ENCODE data around the gene C2orf68. TPM values are rescaled to one million over a fixed set of nuclear protein-coding genes. Genes with fewer than 3 reads are reported as not detected.
"Not testable (repeated sequence)": the region's sequence is repeated elsewhere in the genome, so short reads cannot be mapped to it uniquely, and the experiment has no call there.

C2orf68 gene
- 7.2 and 7.9 TPM in 2 replicates for total RNA-seq (2012; rRNA removed)

DNA sequence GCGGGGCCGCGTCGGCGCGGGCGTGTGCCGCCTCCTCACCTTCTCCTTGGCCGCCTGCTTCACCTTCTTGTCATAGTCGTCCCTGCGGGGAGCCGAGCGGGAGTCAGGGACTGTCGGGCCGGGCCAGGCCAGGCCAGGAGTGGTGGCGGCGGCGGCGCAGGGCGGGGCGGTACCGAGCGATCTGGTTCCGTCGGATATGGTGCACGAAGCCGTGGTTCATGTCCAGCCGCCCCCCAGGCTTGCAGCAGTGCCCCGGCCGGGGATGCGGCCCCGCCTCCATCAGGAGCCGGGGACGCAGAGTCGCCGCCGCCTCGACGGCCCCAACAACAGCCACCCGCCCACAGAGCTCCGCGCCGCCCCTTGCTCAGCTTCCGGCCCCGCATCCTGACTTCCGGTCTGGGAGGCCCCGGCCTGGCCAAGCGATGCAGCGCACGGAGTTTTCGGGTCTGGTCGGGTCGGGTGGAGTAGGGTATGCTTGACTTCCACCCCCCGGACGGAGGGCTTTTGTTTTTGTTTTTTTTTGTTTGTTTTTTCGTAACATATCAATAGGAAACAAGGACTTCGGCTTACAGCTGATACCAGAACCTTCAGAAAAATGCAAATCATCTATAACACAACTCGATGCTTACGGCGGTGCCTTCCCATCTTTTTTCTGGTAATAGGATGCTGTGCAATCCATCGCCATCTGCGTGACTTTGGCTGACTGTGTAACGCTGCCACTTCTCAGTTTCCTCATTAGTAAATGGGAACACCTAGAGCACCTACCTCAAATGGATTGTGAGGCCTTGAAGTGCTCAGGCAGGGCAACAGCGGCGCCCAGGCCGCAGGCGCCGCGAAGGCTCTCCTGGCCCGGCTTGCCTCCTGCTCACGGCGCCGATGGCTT is at the start of gene C2orf68:
TSS of gene C2orf68 (minus strand) at position 362 of the 883 bp plus-strand sequence. CDS start at position 280, 82 bp downstream.
- Histone ChIP-seq H3K4me3 (ENCODE audit: low read length) (peak within 1 kb of the TSS; percentile 87), H3K9ac (ENCODE audit: low read depth, low read length) (peak within 1 kb of the TSS; percentile 85), H3K4me1 (ENCODE audit: control insufficient read depth, insufficient read depth, low read length) (peaks cover 12% of the 10 kb centered on the region), H3K4me2 (ENCODE audit: low read length) (peak within 1 kb of the TSS; percentile 88), H3K36me3 (ENCODE audit: insufficient read depth, low read length) (peaks cover 18% of the 10 kb centered on the region), H3K27me3 (ENCODE audit: control insufficient read depth, insufficient read depth, low read length) (no peaks in the 10 kb centered on the region), H3K9me3 (replicated peaks; ENCODE audit: low read length) (no peaks in the 10 kb centered on the region)

DNA sequence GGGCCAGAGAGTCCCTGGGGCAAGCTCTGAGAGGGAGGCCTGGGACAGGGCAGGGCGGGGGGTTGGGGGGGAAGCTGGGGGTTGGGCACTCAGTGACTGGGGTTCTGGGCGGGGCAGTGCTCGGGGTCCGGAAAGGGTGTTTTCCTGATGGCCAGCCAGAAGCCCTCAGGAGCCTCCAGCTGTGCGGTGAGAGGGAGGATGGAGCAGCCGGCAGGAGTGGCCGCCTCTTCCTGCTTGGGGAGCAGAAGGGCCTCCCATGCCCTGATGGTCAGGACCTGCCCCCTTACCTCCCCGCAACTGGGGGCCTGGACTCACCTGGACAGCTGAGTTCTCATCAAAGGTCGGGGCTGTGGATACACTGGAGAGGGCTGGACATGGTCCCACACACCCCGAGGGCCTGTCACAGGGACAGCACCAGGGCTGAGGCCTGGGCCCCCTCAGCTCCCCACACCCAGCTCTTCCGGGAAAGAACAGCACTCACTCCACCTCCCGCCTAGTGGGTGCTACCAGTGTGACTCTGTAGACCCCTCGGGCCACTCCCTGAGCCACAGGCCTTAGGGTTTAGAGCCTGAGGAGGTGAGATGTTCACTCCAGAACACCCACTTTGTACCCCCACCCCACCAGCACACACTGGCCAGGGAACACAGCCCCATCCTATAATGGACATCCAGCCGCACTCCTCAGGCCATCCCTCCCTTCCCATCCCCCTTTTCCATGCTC is 49.4 kb upstream of the C2orf68 start:
- Histone ChIP-seq H3K27me3 (ENCODE audit: control insufficient read depth, insufficient read depth, low read length) (no peaks in the 10 kb centered on the region), H3K4me2 (ENCODE audit: low read length) (no peak overlapping the region), H3K36me3 (ENCODE audit: insufficient read depth, low read length) (no peaks in the 10 kb centered on the region), H3K9me3 (replicated peaks; ENCODE audit: low read length) (no peaks in the 10 kb centered on the region), H3K4me3 (ENCODE audit: low read length) (no peak overlapping the region), H3K4me1 (ENCODE audit: control insufficient read depth, insufficient read depth, low read length) (peaks cover 15% of the 10 kb centered on the region), H3K9ac (ENCODE audit: low read depth, low read length) (no peak overlapping the region)

DNA sequence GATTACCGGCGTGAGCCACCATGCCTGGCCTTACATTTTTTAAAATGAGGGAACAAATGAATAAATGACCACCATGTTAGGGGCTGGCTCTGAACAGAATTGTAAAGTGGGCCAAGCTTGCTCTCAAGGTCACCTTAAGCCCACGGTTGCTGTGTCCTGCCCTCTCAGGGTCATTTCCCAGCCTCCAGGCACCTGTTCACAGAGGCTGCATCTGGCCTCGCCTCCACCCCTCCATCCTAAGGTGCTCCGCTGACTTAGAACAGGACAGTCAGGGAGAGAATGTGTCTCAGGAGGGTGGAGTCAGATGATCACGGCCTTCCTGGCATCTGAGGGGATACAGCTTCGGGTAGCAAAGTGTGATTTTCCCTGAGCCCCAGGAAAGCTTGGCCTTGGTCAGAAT is 48.9 kb upstream of the C2orf68 start:
- Histone ChIP-seq H3K4me2 (ENCODE audit: low read length) (no peak overlapping the region), H3K36me3 (ENCODE audit: insufficient read depth, low read length) (no peaks in the 10 kb centered on the region), H3K9me3 (replicated peaks; ENCODE audit: low read length) (no peaks in the 10 kb centered on the region), H3K9ac (ENCODE audit: low read depth, low read length) (no peak overlapping the region), H3K4me1 (ENCODE audit: control insufficient read depth, insufficient read depth, low read length) (peaks cover 21% of the 10 kb centered on the region), H3K4me3 (ENCODE audit: low read length) (no peak overlapping the region), H3K27me3 (ENCODE audit: control insufficient read depth, insufficient read depth, low read length) (no peaks in the 10 kb centered on the region)

GRCh38 chr2:85660301-85660700 is 48.4 kb upstream of the C2orf68 start:
- H3K36me3 ChIP-seq (ENCODE audit: insufficient read depth, low read length); H3K27me3 ChIP-seq (ENCODE audit: control insufficient read depth, insufficient read depth, low read length); H3K4me2 ChIP-seq (ENCODE audit: low read length); H3K9ac ChIP-seq (ENCODE audit: low read depth, low read length); H3K9me3 ChIP-seq (replicated peaks; ENCODE audit: low read length); H3K4me3 ChIP-seq (ENCODE audit: low read length): not testable (repeated sequence)
- peaks cover 25% of the 10 kb centered on the region for H3K4me1 ChIP-seq (ENCODE audit: control insufficient read depth, insufficient read depth, low read length)

DNA sequence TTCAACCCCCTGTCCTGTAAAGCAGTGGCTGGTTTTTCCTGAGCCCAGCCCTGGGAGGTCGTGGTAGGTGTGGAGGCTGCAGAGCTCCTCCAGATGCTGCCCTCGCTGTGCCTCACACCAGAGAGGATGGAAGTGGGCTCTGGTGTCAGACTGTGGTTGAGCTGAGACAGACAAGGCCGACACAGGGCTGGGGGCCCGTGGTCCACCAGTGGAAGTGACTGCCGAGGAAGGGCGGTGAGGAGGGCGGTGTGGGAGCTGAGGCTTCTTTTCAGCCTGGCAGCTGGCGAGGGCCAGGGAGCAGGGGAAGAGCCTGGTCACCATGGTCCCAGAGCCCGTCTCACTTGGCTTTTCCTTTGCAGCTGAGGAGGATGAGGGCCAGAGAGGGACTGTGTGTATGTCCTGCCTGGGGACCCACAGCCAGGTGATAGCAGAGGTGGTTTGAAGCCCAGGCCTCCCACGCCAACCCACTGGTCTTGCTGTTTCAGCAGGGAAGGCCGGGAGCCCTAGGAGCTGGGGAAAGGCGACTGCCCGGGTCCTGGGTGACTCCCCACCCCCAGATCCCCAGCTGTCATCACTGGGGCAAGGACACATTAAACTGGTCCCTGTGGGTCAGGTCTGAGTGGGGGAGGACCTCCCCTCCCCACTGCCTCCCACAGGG is 47.6 kb upstream of the C2orf68 start:
- no peak overlapping the region for H3K4me2 ChIP-seq (ENCODE audit: low read length)
- H3K9ac ChIP-seq (ENCODE audit: low read depth, low read length) = no peak overlapping the region
- H3K9me3 ChIP-seq (replicated peaks; ENCODE audit: low read length) = no peaks in the 10 kb centered on the region
- no peaks in the 10 kb centered on the region for H3K36me3 ChIP-seq (ENCODE audit: insufficient read depth, low read length)
- H3K4me1 ChIP-seq (ENCODE audit: control insufficient read depth, insufficient read depth, low read length) = peaks cover 25% of the 10 kb centered on the region
- no peaks in the 10 kb centered on the region for H3K27me3 ChIP-seq (ENCODE audit: control insufficient read depth, insufficient read depth, low read length)
- H3K4me3 ChIP-seq (ENCODE audit: low read length) = no peak overlapping the region

DNA sequence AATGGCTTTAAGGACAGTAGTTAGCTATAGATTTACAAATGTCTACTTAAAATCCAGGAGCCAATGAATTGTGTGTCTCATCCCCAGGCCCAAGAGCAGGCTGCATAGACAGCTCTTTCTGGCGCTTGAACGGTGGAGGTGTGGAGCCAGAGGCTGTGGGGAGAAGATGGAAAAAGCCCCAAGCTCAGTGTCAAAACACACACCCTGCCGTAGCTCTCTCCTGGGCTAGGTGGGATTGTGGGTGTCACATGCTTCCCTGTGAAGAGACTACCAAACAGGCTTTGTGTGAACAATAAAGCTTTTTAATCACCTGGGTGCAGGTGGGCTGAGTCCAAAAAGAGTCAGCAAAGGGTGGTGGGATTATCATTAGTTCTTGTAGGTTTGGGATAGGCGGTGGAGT is 45.5 kb upstream of the C2orf68 start:
- not testable (repeated sequence) for H3K27me3 ChIP-seq (ENCODE audit: control insufficient read depth, insufficient read depth, low read length); H3K4me2 ChIP-seq (ENCODE audit: low read length); H3K9me3 ChIP-seq (replicated peaks; ENCODE audit: low read length); H3K36me3 ChIP-seq (ENCODE audit: insufficient read depth, low read length); H3K9ac ChIP-seq (ENCODE audit: low read depth, low read length); H3K4me3 ChIP-seq (ENCODE audit: low read length)
- peaks cover 27% of the 10 kb centered on the region for H3K4me1 ChIP-seq (ENCODE audit: control insufficient read depth, insufficient read depth, low read length)

DNA sequence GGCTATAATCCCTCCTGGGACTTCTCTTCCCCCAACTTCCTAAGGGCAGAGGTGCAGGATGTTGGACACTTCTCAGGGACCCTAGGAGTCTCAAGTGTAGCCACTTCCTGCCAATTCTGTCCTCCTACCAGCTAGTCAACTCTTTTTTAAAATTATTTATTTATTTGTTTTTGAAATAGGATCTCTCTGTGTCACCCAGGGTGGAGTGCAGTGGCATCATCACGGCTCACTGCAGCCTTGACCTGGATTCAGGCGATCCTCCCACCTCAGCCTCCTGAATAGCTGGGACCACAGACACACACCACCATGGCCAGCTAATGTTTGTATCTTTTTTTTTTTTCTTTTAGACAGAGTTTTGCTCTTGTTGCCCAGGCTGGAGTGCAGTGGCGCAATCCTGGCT is 44.6 kb upstream of the C2orf68 start:
- Histone ChIP-seq H3K4me1 (ENCODE audit: control insufficient read depth, insufficient read depth, low read length) (peaks cover 31% of the 10 kb centered on the region), H3K4me3 (ENCODE audit: low read length) (no peak overlapping the region), H3K9me3 (replicated peaks; ENCODE audit: low read length) (no peaks in the 10 kb centered on the region), H3K36me3 (ENCODE audit: insufficient read depth, low read length) (peaks cover 7% of the 10 kb centered on the region), H3K4me2 (ENCODE audit: low read length) (no peak overlapping the region), H3K27me3 (ENCODE audit: control insufficient read depth, insufficient read depth, low read length) (no peaks in the 10 kb centered on the region), H3K9ac (ENCODE audit: low read depth, low read length) (no peak overlapping the region)

- no peak overlapping the region for H3K4me2 ChIP-seq (ENCODE audit: low read length)
- no peak overlapping the region for H3K9ac ChIP-seq (ENCODE audit: low read depth, low read length)
- peaks cover 12% of the 10 kb centered on the region for H3K36me3 ChIP-seq (ENCODE audit: insufficient read depth, low read length)
- no peaks in the 10 kb centered on the region for H3K27me3 ChIP-seq (ENCODE audit: control insufficient read depth, insufficient read depth, low read length)
- peaks cover 31% of the 10 kb centered on the region for H3K4me1 ChIP-seq (ENCODE audit: control insufficient read depth, insufficient read depth, low read length)
- H3K4me3 ChIP-seq (ENCODE audit: low read length) = no peak overlapping the region
- H3K9me3 ChIP-seq (replicated peaks; ENCODE audit: low read length) = no peaks in the 10 kb centered on the region
Observed at GRCh38 chr2:85655961-85656417, 44.1 kb upstream of the C2orf68 start.

DNA sequence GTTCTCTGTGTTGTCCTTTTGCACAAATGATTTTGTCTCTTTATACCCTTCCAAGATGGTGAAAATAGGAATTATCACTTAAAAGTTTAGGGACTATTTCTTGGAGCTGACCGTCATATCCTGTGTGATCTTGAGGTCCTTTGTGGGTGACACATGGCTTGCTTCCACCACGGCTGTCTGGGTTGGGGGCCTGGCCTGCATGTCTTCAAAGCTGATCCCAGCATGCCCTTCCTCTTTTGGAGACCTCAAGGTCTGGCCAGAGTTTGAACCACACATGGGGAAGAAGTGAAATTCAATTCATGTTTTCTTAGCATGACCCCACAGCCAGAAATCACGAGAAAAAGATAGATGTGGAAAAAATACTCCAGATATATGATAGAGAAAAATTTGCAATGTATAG is 42.1 kb upstream of the C2orf68 start:
- no peak overlapping the region for H3K4me2 ChIP-seq (ENCODE audit: low read length)
- H3K27me3 ChIP-seq (ENCODE audit: control insufficient read depth, insufficient read depth, low read length) = no peaks in the 10 kb centered on the region
- H3K4me1 ChIP-seq (ENCODE audit: control insufficient read depth, insufficient read depth, low read length) = peaks cover 44% of the 10 kb centered on the region
- no peak overlapping the region for H3K9ac ChIP-seq (ENCODE audit: low read depth, low read length)
- peaks cover 26% of the 10 kb centered on the region for H3K36me3 ChIP-seq (ENCODE audit: insufficient read depth, low read length)
- no peak overlapping the region for H3K4me3 ChIP-seq (ENCODE audit: low read length)
- no peaks in the 10 kb centered on the region for H3K9me3 ChIP-seq (replicated peaks; ENCODE audit: low read length)

DNA sequence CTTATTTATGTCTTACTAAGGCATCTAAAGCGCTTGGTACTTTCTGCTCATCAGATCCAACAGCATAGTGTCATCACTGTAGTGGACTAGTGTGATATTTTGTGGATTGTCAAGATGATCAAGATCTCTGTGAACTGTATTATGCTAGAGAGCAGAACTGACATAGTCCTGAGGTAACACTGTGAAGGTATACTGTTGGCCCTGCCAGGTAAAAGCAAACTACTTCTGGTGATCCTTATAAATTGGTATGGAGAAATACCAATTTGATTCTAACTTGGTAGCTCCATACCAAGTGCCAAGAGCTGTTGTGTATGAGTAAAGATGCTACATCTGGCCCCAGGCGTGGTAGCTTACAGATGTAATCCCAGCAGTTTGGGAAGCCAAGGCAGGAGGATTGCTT is 40.2 kb upstream of the C2orf68 start:
- Histone ChIP-seq H3K36me3 (ENCODE audit: insufficient read depth, low read length) (peaks cover 40% of the 10 kb centered on the region), H3K4me2 (ENCODE audit: low read length) (no peak overlapping the region), H3K9ac (ENCODE audit: low read depth, low read length) (no peak overlapping the region), H3K4me3 (ENCODE audit: low read length) (no peak overlapping the region), H3K4me1 (ENCODE audit: control insufficient read depth, insufficient read depth, low read length) (peaks cover 53% of the 10 kb centered on the region), H3K9me3 (replicated peaks; ENCODE audit: low read length) (no peaks in the 10 kb centered on the region), H3K27me3 (ENCODE audit: control insufficient read depth, insufficient read depth, low read length) (no peaks in the 10 kb centered on the region)

DNA sequence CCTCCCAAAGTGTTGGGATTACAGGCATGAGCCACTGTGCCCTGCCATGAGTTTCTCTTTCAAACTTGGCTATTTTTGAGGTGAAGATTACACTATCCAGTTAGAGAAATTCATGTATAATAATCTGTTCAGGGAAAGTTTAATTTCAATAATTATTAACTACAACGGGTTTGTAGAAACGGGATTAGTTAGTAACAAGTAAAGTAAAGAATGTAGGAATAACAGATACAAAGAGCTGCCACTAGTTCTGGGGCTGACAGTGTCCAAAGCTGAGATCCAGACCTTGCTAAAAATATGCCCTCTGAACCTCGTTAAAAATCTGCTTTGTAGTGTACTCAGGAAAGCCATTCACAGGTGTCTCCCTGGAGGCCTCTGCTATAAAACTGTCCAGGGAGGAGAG is 39.2 kb upstream of the C2orf68 start:
- peaks cover 44% of the 10 kb centered on the region for H3K36me3 ChIP-seq (ENCODE audit: insufficient read depth, low read length)

More for the DNA sequence above, 39.2 kb upstream of the C2orf68 start:
- Histone ChIP-seq H3K4me1 (ENCODE audit: control insufficient read depth, insufficient read depth, low read length) (peaks cover 46% of the 10 kb centered on the region), H3K4me2 (ENCODE audit: low read length) (no peak overlapping the region), H3K9me3 (replicated peaks; ENCODE audit: low read length) (no peaks in the 10 kb centered on the region), H3K27me3 (ENCODE audit: control insufficient read depth, insufficient read depth, low read length) (no peaks in the 10 kb centered on the region), H3K9ac (ENCODE audit: low read depth, low read length) (no peak overlapping the region), H3K4me3 (ENCODE audit: low read length) (no peak overlapping the region)
